CD4-positive, alpha-beta T cell (primary cell): ENCODE results near the gene SIGLECL1. TPM values are rescaled to one million over a fixed set of nuclear protein-coding genes. Genes with fewer than 3 reads are reported as not detected.

Source experiments
- ATAC-seq: fragments of 200-7000 bp; cut with Tn5 transposase; one replicate; pipeline ENCODE4 v1.10.0; 2022; ENCODE audit warnings: mild to moderate bottlenecking; ENCODE audit not compliant: poor library complexity
- CTCF ChIA-PET: fragments of 350-600 bp; sonication (Branson Sonifier 250); formaldehyde crosslinking; loops from one replicate; lab custom pipeline; 2021; ENCODE audit warnings: antibody characterized with exemption, inconsistent platforms; lab: Charles Lee
- POLR2A ChIA-PET: fragments of 350-600 bp; sonication (Branson Sonifier 250); formaldehyde crosslinking; loops from one replicate; lab custom pipeline; 2021; ENCODE audit warnings: antibody characterized with exemption, inconsistent platforms; lab: Charles Lee
- DNase-seq, 14 experiments: peaks; one replicate each; pipeline ENCODE4 v3.0.0-alpha.2; 2013 to 2020; ENCODE audit warnings: mixed read lengths in 2 of 14
- H3K27ac ChIP-seq, 2 donors: one replicate each; pipeline versions ENCODE4 v1.5.1 to v1.7.0; 2013; ENCODE audit warnings: low read length in 2 of 2, low read depth in 1 of 2, mild to moderate bottlenecking in 1 of 2
- H3K27me3 ChIP-seq, 2 experiments: 1 replicate in 1 of 2; 2 replicates in 1 of 2; pipeline versions ENCODE4 v1.6.1 to v1.7.0; 2013; ENCODE audit warnings: low read length in 2 of 2, control low read depth in 1 of 2, mild to moderate bottlenecking in 1 of 2, moderate library complexity in 1 of 2; ENCODE audit not compliant: insufficient read depth in 2 of 2, control insufficient read depth in 1 of 2
- H3K36me3 ChIP-seq: one replicate; pipeline ENCODE4 v1.6.1; 2013; ENCODE audit warnings: low read length, control low read depth; ENCODE audit not compliant: insufficient read depth
- H3K4me1 ChIP-seq: one replicate; pipeline ENCODE4 v1.6.1; 2013; ENCODE audit warnings: low read length, control low read depth; ENCODE audit not compliant: insufficient read depth
- H3K4me3 ChIP-seq: one replicate; pipeline ENCODE4 v1.5.1; 2013; ENCODE audit warnings: mild to moderate bottlenecking, low read length, moderate library complexity
- H3K9me3 ChIP-seq, 2 experiments: 1 replicate in 1 of 2; 2 replicates in 1 of 2; pipeline versions ENCODE4 v1.6.1 to v1.7.0; 2013; ENCODE audit warnings: low read length in 2 of 2, mild to moderate bottlenecking in 2 of 2, control low read depth in 1 of 2, moderate library complexity in 1 of 2; ENCODE audit not compliant: control insufficient read depth in 1 of 2, insufficient read depth in 1 of 2
- H3K27ac Mint-ChIP-seq: one replicate; pipeline ENCODE4 v1.8.0; 2020; ENCODE audit warnings: mixed read lengths
- H3K27me3 Mint-ChIP-seq: one replicate; pipeline ENCODE4 v1.8.0; 2021; ENCODE audit warnings: mixed read lengths
- H3K36me3 Mint-ChIP-seq: one replicate; pipeline ENCODE4 v1.8.0; 2021; ENCODE audit warnings: low read depth, mixed read lengths
- H3K4me1 Mint-ChIP-seq: one replicate; pipeline ENCODE4 v1.8.0; 2021; ENCODE audit warnings: low read depth, mixed read lengths
- H3K4me3 Mint-ChIP-seq: one replicate; pipeline ENCODE4 v1.8.0; 2020; ENCODE audit warnings: mild to moderate bottlenecking, mixed read lengths
- H3K9me3 Mint-ChIP-seq: one replicate; pipeline ENCODE4 v1.8.0; 2020; ENCODE audit warnings: mixed read lengths
- intact Hi-C, 2 experiments: fragments of 100-400 bp; cut with DNase I in 1 of 2; cut with micrococcal nuclease in 1 of 2; formaldehyde crosslinking; loops; one replicate each; pipeline versions ENCODE4 v1.15.1 to v1.9.0; 2023 to 2025; cut with DNase I, micrococcal nuclease
- total RNA-seq, 174 experiments: library from RNA in 2 of 174; stranded (reverse) in 2 of 174; gene quantifications; one replicate each; pipeline ENCODE4 v1.2.3 and lab custom pipeline; 2021 to 2026
- TF ChIP-seq, protein P1 (sequence below): fragments of 200-600 bp; IDR thresholded peaks from one replicate; pipeline ENCODE4 v1.8.0; 2022; ENCODE audit warnings: antibody characterized with exemption, mild to moderate bottlenecking

SIGLECL1 gene
- total RNA-seq, 2 experiments from 2014 or later: not detected

- no peak overlapping the region for H3K4me3 Mint-ChIP-seq
- intact Hi-C loops: loop anchor here in 1 of 2 experiments (10.0 kb wide), 1 partner anchor 321 kb away; no protein-coding TSS in a partner anchor
- H3K27me3 ChIP-seq: peaks cover 4 to 6% of the 10 kb centered on the region in 2 experiments
- POLR2A ChIA-PET: no interaction called here
- TF ChIP-seq, protein P1, sequence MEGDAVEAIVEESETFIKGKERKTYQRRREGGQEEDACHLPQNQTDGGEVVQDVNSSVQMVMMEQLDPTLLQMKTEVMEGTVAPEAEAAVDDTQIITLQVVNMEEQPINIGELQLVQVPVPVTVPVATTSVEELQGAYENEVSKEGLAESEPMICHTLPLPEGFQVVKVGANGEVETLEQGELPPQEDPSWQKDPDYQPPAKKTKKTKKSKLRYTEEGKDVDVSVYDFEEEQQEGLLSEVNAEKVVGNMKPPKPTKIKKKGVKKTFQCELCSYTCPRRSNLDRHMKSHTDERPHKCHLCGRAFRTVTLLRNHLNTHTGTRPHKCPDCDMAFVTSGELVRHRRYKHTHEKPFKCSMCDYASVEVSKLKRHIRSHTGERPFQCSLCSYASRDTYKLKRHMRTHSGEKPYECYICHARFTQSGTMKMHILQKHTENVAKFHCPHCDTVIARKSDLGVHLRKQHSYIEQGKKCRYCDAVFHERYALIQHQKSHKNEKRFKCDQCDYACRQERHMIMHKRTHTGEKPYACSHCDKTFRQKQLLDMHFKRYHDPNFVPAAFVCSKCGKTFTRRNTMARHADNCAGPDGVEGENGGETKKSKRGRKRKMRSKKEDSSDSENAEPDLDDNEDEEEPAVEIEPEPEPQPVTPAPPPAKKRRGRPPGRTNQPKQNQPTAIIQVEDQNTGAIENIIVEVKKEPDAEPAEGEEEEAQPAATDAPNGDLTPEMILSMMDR: no peak
- peaks cover 14% of the 10 kb centered on the region for H3K27me3 Mint-ChIP-seq
- no peaks in the 10 kb centered on the region for H3K9me3 Mint-ChIP-seq
- H3K4me3 ChIP-seq: no peak overlapping the region
- ATAC-seq: no peak
- no peak overlapping the region for H3K27ac Mint-ChIP-seq
- peaks cover 0 to 2% of the 10 kb centered on the region in 2 experiments for H3K9me3 ChIP-seq
- peaks cover 6% of the 10 kb centered on the region for H3K4me1 ChIP-seq
- DNase-seq: no peak
- CTCF ChIA-PET: no interaction called here
- H3K36me3 ChIP-seq: no peaks in the 10 kb centered on the region
- no peaks in the 10 kb centered on the region for H3K36me3 Mint-ChIP-seq
- no peak overlapping the region for H3K27ac ChIP-seq
- no peaks in the 10 kb centered on the region for H3K4me1 Mint-ChIP-seq
Measured at GRCh38 chr19:51256155-51256625, 5.3 kb downstream of the SIGLECL1 start.

DNA sequence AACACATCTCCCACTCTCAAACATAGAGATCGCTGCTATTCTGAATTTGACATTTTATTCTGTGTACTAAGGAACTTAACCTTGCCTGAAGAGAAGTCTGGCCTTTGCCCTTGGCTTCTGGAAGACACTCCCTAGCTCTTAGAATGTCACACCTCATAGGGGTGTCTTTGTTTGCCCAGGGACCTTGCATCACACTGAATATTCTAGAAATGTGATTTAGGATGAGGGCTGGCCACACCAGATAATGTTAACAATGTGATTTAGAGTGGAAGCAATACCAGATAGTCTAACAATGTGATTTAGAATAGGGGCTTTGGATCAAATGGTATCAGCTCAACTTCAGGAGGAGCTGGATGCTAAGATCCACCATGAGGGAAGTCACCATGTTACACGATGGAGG lies 6.6 kb downstream of the SIGLECL1 start:
- ChIA-PET POLR2A (no interaction called here), CTCF (no interaction called here)
- intact Hi-C loops: loop anchor here in 1 of 2 experiments (10.0 kb wide), 1 partner anchor 323 kb away; no protein-coding TSS in a partner anchor
- TF ChIP-seq, protein P1: no peak
- H3K4me1 Mint-ChIP-seq: no peaks in the 10 kb centered on the region
- H3K9me3 ChIP-seq: no peaks in the 10 kb centered on the region
- H3K9me3 Mint-ChIP-seq: no peaks in the 10 kb centered on the region
- no peak for DNase-seq
- no peaks in the 10 kb centered on the region for H3K36me3 Mint-ChIP-seq
- no peak for ATAC-seq
- H3K27ac Mint-ChIP-seq: no peak overlapping the region
- H3K4me3 ChIP-seq: no peak overlapping the region
- H3K27me3 Mint-ChIP-seq: peaks cover 20% of the 10 kb centered on the region
- peaks cover 4 to 6% of the 10 kb centered on the region in 2 experiments for H3K27me3 ChIP-seq
- no peak overlapping the region for H3K4me3 Mint-ChIP-seq
- H3K36me3 ChIP-seq: no peaks in the 10 kb centered on the region
- no peak overlapping the region for H3K27ac ChIP-seq
- H3K4me1 ChIP-seq: peaks cover 6% of the 10 kb centered on the region

DNA sequence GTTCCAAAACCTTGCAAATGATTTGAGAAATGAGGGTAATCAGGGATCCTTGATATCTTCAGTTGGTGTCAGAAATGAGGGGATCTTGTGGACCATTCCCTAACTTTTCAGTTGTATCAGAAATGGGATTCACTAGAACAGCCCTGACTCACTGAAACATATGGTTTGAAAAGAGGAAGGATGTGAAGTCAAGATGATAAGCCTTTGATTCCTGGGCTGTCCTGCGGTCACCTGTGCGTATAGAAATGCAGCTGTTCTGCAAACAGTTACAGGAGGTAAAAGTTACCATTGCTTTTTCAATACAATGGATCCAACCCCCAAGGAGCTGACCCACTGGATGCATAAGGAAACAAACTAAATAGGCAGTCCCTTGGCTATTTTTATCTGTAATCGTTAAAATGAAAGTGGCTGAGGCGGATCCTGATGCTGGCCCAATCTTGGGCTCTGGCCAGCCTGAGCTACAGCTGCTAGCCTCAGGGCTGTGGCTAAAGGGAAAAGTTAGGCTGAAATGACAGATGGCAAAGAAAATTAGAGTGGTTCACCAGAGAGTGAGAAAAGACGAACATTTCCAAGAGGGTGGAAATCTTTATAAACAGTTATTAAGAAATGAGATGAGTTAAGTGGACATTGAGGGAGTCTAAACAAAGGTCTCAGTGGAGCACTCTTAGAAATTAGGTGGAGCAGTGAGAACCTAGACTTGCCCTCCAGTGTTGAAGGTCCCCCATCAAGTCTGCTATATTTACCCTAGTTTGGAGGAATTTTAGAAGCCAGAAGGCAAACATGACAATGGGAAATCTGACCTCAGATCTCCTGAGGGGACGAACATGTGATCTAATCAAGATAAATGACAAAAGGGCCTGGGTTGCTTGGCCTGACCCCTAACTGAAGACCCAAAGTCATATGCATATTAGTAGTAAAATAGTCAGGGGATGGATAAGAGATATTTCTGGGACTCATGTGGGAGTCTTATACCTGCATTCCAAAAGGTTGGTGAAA lies 7.6 kb downstream of the SIGLECL1 start:
- no peak overlapping the region for H3K27ac ChIP-seq
- TF ChIP-seq, protein P1: no peak
- peaks cover 4 to 6% of the 10 kb centered on the region in 2 experiments for H3K27me3 ChIP-seq
- ATAC-seq (no peak), DNase-seq (no peak)
- Mint-ChIP-seq H3K27ac (no peak overlapping the region), H3K36me3 (no peaks in the 10 kb centered on the region), H3K4me1 (no peaks in the 10 kb centered on the region), H3K27me3 (peaks cover 21% of the 10 kb centered on the region), H3K9me3 (no peaks in the 10 kb centered on the region), H3K4me3 (no peak overlapping the region)
- H3K4me1 ChIP-seq: peaks cover 6% of the 10 kb centered on the region
- intact Hi-C loops: loop anchor here in 1 of 2 experiments (10.0 kb wide), 1 partner anchor 324 kb away; no protein-coding TSS in a partner anchor
- no peaks in the 10 kb centered on the region for H3K36me3 ChIP-seq
- H3K4me3 ChIP-seq: no peak overlapping the region
- POLR2A ChIA-PET: no interaction called here
- CTCF ChIA-PET: no interaction called here
- no peaks in the 10 kb centered on the region for H3K9me3 ChIP-seq
